ENCODE measurements around the gene MYO15A.

Gene MYO15A

GRCh38 chr17:18070861-18071340 lies 37.7 kb upstream of the MYO15A start:
- H3K27ac ChIP-seq, result no peak overlapping the region
- TF ChIP-seq CTCF (conservative IDR thresholded peaks at IDR 0.05), result no peak

- no peak overlapping the region for H3K27ac ChIP-seq
- no peak for TF ChIP-seq CTCF (conservative IDR thresholded peaks at IDR 0.05)
Observed at GRCh38 chr17:18071751-18072150, 36.8 kb upstream of the MYO15A start.

- TF ChIP-seq CTCF (conservative IDR thresholded peaks at IDR 0.05), result no peak
- H3K27ac ChIP-seq, result no peak overlapping the region
Observed at GRCh38 chr17:18074566-18075272, 33.8 kb upstream of the MYO15A start.

GRCh38 chr17:18076936-18077335 lies 31.6 kb upstream of the MYO15A start:
- TF ChIP-seq CTCF (conservative IDR thresholded peaks at IDR 0.05), result no peak
- no peak overlapping the region for H3K27ac ChIP-seq

GRCh38 chr17:18079543-18079942 lies 29.0 kb upstream of the MYO15A start:
- TF ChIP-seq CTCF (conservative IDR thresholded peaks at IDR 0.05), result no peak
- no peak overlapping the region for H3K27ac ChIP-seq

GRCh38 chr17:18084256-18084655 lies 24.3 kb upstream of the MYO15A start:
- no peak overlapping the region for H3K27ac ChIP-seq
- no peak for TF ChIP-seq CTCF (conservative IDR thresholded peaks at IDR 0.05)

GRCh38 chr17:18087610-18088491 lies 20.7 kb upstream of the MYO15A start, which contains the start of gene DRG2:
Gene DRG2, plus strand, starts transcription at chr17:18087948. Its CDS starts 76 bp downstream, at chr17:18088024.
- peak within 1 kb of the TSS; percentile 85 for H3K27ac ChIP-seq
- no peak for TF ChIP-seq CTCF (conservative IDR thresholded peaks at IDR 0.05)

Measured in VCaP (cell line).